Dermis microvascular lymphatic vessel endothelial cell (primary cell): Measurements from ENCODE around the gene MTMR1. TPM values are rescaled to one million over a fixed set of nuclear protein-coding genes. Genes with fewer than 3 reads are reported as not detected.

Source experiments
- DNase-seq, 2 donors: peaks; one replicate each; pipeline versions ENCODE4 v3.0.0 to v3.0.0-alpha.2; 2010; ENCODE audit warnings: low read depth in 2 of 2
- total RNA-seq: library from RNA; depleted of rRNA; stranded (reverse); fragments of >200 nt; gene quantifications from 2 replicates; pipeline ENCODE4 v1.2.1, GENCODE V29; 2014

Gene MTMR1
- total RNA-seq, 1 donor from 2014 or later = 12.8 TPM

- no peak for DNase-seq
Measured at GRCh38 chrX:150696866-150697265, 3.7 kb downstream of the MTMR1 start.

GRCh38 chrX:150697641-150698040 lies 4.4 kb downstream of the MTMR1 start:
- no peak for DNase-seq

GRCh38 chrX:150698981-150699380 lies 5.8 kb downstream of the MTMR1 start:
- DNase-seq = no peak

DNA sequence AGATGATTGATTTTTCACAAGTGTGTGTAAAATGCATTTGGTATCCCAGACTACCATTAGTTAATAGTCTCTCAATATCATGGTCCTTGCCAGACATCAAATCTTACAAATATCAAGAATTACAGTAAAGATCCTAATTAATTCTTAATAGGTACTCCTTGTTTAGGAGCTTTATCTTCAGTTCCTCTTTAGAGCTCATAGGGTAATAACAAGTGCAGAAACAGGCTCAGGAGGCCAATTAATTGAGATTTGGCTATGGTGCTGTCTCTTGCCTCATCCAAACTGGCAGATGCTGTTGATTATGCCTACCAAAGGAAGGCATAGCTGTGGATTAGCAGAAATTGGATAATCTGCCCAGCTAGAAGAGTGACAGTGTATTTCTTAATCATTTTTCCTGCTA lies 6.9 kb downstream of the MTMR1 start:
- no peak for DNase-seq

- no peak for DNase-seq
Measured at GRCh38 chrX:150701377-150701776, 8.2 kb downstream of the MTMR1 start.

GRCh38 chrX:150702966-150703694 lies 9.9 kb downstream of the MTMR1 start:
- no peak for DNase-seq

DNA sequence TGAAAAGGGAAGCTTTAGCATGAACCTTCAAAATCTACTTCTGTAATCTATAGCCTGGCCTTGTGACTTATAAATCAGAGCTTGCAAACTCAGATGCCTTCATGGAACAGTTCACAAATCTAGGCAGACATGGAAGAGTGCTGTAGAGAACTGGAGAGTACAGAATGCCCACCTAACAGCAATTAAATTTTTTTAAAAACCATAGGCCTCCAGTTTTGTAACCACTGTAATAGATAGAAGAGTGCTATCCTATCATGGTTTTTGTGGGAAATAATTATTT lies 10.4 kb downstream of the MTMR1 start:
- DNase-seq = no peak

DNA sequence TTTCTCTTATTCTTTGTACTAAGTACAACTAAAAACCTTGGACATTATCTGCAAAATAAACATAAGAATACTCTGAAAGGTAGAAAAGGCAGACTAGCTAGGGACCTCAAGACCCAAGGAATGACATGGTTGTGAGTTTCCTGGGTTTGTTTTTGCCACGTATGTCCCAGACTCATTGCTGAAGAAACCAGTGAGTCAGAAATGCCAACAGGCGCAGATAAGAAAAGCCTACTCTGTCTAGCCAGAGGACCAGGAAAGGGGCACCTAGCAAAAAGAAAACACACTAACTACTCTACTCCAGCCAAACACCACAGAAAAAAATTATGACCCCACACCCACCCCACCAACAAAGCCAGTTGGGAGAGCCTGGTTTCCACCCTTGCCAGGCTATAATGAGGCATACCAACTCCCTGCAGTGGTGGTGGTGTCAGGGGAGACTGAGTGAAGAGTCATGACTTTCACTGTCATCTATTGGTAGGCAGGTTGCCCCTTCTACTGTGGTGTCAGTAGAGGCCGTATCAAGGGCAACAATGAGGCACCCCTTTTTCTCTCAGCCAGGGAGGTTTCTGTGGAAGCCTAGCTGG lies 10.9 kb downstream of the MTMR1 start:
- DNase-seq = peak in 1 of 2 donors; percentile 73

GRCh38 chrX:150712619-150713018 lies 19.4 kb downstream of the MTMR1 start:
- no peak for DNase-seq

- DNase-seq = peak in 1 of 2 donors; percentile 16
Measured at GRCh38 chrX:150715184-150715583, 22.0 kb downstream of the MTMR1 start.

DNA sequence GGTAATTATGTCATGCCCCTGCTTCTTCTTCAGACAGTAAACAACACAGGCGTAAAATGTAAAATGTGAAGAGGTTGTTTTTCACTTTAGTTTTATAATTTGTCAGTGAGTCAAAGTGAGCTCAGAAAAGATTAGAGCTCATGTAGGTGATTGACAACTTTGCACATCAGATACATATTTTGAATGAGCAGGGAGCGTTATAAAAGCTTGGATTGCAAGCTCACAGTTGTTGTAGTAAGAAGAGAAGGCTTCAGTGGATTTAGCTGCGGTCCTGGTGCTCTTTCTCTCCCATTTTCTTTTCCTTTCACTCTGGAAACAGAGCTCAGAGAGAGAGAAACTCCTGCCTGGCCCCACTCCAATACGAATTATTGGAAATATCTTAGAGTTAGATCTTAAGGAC lies 26.4 kb downstream of the MTMR1 start:
- DNase-seq = no peak

GRCh38 chrX:150729956-150730355 lies 36.8 kb downstream of the MTMR1 start:
- DNase-seq = no peak

GRCh38 chrX:150730719-150731118 lies 37.5 kb downstream of the MTMR1 start:
- DNase-seq = no peak

GRCh38 chrX:150731795-150732194 lies 38.6 kb downstream of the MTMR1 start:
- no peak for DNase-seq

- DNase-seq = no peak
Measured at GRCh38 chrX:150736475-150736874, 43.3 kb downstream of the MTMR1 start.

DNA sequence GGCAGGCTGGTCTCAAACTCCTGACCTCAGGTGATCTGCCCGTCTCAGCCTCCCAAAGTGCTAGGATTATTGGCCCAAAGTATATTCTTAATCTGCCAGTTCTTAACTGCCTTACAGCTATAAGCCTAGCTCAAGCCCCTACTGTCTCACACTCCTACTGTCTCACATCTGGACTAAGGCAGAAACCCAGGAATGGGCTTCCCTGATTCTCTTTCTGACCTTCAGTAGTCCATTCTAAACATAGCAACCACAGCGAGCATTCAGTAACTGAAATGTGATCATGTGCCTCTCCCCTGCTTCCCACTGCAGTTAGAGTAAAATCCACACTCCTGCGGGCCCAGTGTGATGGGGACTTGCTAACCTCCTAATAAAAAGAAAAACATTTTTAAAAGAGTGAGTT lies 58.9 kb downstream of the MTMR1 start:
- no peak for DNase-seq

DNA sequence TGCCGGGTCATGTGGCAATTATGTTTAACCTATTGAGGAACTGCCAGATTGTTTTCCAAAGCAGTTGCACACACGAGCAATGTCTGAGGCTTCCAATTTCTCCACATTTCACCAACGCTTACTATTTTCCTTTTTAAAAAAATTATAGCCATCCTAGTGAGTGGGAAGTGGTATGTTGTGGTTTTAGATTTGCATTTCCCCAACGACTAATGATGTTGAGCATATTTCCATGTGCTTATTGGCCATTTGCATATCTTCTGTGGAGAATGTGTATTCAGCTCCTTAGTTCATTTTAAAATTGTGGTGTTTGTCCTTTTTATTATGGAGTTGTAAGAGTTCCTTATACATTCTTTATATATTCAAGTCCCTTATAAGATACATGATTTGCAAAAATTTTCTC lies 60.2 kb downstream of the MTMR1 start:
- DNase-seq = no peak

GRCh38 chrX:150753968-150754367 lies 60.8 kb downstream of the MTMR1 start:
- no peak for DNase-seq

- no peak for DNase-seq
Measured at GRCh38 chrX:150757371-150757770, 64.2 kb downstream of the MTMR1 start.

DNA sequence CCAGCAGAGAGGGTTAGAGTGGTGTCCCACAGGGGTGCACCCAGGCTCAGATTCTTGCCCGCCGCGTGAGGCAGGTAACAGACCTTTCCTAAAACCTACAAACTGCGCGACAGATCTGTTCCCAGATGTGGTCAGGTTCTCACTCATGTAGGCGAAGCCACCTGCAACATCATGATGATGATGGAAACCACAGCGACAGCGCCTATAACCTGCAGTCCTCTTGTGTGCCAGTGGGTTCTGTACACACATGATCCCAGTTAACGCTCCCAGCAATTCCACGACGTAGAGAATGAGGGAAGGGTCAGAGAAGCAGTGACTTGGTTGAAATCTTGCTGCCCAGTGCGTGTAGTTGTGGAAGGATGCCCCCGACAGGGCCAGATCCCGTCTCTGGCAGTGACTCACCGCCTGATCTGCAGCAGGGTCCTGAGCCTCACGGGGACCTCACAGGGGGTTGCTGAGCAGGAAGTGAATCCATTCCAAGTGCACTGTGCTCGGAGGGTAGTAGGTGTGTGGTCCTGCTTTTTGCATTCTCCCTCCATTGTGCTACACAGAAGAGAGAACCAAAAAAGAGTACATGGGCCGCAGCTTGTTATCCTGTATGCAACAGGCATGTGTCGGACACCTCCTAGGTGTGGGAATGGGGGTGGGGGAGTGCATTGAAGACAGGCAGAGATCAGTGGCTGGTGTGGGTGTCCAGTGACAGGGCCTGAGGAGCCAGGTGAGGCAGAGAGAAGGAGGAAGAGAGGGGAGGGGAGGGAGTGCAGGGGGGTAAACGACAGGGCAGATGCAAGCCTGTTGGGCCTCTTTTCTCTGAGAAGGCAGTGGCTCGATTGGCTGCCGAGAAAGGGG lies 66.6 kb downstream of the MTMR1 start:
- DNase-seq = no peak

DNA sequence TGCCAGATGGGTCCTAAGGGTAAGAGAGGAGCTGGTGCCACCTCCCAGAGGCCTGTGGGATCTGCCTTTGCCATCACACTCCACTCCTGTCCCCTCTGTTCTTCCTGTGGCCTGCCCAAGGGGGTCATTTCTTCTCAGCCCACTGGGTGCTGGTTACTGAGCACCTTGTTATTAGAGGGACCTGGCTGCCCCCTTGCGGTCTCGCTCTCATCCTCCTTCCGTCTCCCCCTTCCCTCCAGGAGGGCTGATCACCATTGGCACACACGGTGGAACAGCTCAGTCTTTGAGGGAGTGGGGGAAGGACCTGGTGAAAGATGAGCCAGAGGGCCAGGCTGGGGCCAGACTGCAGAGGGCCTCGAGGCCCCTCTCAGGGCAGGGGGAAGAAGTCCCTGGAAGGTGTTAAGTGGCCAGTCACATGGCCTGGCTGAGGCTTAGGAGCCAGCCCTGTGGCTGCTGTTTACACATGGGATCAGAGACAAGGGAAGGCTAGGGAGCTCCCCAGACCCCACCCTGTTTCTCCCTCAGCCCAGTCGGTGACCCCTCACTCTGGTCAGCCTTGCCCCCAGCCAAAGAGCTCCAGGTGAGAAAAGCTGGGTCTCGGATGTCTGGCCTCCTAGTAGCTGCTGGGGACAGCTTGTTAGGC lies 68.1 kb downstream of the MTMR1 start:
- DNase-seq = no peak

- no peak for DNase-seq
Measured at GRCh38 chrX:150761819-150762216, 68.6 kb downstream of the MTMR1 start.
